ENCODE measurements around the gene RSPH1.
A peak's percentile ranks its signal among the peaks of the same experiment; 100 is the strongest.

Gene RSPH1

GRCh38 chr21:42496120-42496838 is at the start of gene RSPH1:
RSPH1 (minus strand) TSS chr21:42496224; CDS start chr21:42496186, 38 bp downstream.
- TF ChIP-seq, protein P1, sequence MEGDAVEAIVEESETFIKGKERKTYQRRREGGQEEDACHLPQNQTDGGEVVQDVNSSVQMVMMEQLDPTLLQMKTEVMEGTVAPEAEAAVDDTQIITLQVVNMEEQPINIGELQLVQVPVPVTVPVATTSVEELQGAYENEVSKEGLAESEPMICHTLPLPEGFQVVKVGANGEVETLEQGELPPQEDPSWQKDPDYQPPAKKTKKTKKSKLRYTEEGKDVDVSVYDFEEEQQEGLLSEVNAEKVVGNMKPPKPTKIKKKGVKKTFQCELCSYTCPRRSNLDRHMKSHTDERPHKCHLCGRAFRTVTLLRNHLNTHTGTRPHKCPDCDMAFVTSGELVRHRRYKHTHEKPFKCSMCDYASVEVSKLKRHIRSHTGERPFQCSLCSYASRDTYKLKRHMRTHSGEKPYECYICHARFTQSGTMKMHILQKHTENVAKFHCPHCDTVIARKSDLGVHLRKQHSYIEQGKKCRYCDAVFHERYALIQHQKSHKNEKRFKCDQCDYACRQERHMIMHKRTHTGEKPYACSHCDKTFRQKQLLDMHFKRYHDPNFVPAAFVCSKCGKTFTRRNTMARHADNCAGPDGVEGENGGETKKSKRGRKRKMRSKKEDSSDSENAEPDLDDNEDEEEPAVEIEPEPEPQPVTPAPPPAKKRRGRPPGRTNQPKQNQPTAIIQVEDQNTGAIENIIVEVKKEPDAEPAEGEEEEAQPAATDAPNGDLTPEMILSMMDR (IDR thresholded peaks at IDR 0.05; ENCODE audit: low read depth, low read length), result no peak
- peak within 1 kb of the TSS; percentile 61 to 69 for H3K4me3 ChIP-seq (replicated peaks in 1 of 2; ENCODE audit: low read depth in 2 of 2, low read length in 2 of 2)
- peak; percentile 98 for DNase-seq (ENCODE audit: low read depth in 2 of 2)

DNA sequence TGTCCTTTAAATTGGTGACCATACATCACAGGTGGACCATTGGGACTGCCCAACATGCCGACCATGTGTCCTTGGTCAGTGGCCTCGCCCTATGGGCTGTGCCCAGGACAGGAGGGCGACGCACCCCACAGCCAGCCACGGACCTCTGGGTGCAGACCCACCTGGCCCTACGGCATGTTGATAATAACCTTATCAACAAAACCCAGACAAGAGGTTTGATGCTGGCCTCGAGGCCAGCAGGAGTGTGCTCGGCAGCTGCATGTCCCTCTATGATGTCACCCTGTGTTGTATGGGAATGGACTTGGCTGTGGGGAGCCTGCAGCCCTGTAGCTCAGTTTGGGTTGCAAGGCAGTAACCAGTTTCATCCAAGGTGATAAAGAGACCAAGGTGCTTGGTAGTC is 49.7 kb upstream of the RSPH1 start:
- TF ChIP-seq, protein P1 (IDR thresholded peaks at IDR 0.05; ENCODE audit: low read depth, low read length), result no peak
- no peak for DNase-seq (ENCODE audit: low read depth in 2 of 2)
- H3K4me3 ChIP-seq (replicated peaks in 1 of 2; ENCODE audit: low read depth in 2 of 2, low read length in 2 of 2), result no peak overlapping the region

DNA sequence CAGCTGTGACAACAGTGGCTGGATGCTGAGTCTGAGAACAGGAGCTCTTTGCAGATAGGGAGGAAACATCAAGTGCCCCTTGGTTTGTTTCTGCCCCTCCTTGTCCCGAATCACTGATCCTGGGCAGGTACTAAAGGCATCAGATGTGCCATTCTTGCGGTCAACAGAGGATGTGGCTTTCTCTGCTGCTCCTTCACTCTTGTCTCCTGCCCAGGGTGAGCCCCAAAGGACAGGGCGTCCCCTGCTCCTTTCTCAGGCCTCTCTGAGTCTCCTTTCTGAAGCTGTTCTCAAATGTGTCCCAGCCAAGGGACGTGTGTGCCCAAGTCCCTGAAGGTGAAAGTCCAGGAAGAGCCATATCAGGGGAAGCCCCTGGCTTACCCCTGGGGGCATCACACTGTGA is 49.3 kb upstream of the RSPH1 start:
- TF ChIP-seq, protein P1 (IDR thresholded peaks at IDR 0.05; ENCODE audit: low read depth, low read length), result no peak
- no peak overlapping the region for H3K4me3 ChIP-seq (replicated peaks in 1 of 2; ENCODE audit: low read depth in 2 of 2, low read length in 2 of 2)
- no peak for DNase-seq (ENCODE audit: low read depth in 2 of 2)

DNA sequence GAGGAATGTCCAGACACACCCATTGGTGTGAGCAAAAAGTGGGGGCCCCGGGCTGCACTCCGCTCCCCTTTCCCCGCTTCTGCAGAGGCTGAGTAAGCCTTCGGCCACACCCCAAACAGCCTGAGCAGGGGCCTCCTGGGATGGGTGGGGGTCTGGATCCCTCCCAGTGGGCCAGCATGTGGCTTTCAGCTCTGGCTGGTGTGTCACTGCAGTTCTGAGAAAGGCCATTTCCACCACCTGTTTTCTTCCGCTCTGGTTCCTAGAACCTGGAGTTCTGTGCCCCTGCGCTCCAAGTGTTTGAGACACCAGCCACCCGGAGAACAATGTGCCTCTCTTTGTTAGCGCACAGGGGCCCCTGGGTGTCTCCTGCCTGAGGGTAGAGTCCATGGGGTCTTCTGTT is 48.5 kb upstream of the RSPH1 start:
- TF ChIP-seq, protein P1 (IDR thresholded peaks at IDR 0.05; ENCODE audit: low read depth, low read length), result no peak
- DNase-seq (ENCODE audit: low read depth in 2 of 2), result no peak
- no peak overlapping the region for H3K4me3 ChIP-seq (replicated peaks in 1 of 2; ENCODE audit: low read depth in 2 of 2, low read length in 2 of 2)

GRCh38 chr21:42543106-42543847 is 47.3 kb upstream of the RSPH1 start:
- TF ChIP-seq, protein P1 (IDR thresholded peaks at IDR 0.05; ENCODE audit: low read depth, low read length), result no peak
- no peak for DNase-seq (ENCODE audit: low read depth in 2 of 2)
- no peak overlapping the region for H3K4me3 ChIP-seq (replicated peaks in 1 of 2; ENCODE audit: low read depth in 2 of 2, low read length in 2 of 2)

- TF ChIP-seq, protein P1 (IDR thresholded peaks at IDR 0.05; ENCODE audit: low read depth, low read length), result no peak
- no peak overlapping the region for H3K4me3 ChIP-seq (replicated peaks in 1 of 2; ENCODE audit: low read depth in 2 of 2, low read length in 2 of 2)
- DNase-seq (ENCODE audit: low read depth in 2 of 2), result no peak
These were observed 46.6 kb upstream of the RSPH1 start for GRCh38 chr21:42542596-42542995.
